Esophagus muscularis mucosa (tissue), 4 donors: ENCODE data around the gene JDP2. TPM values are rescaled to one million over a fixed set of nuclear protein-coding genes. Genes with fewer than 3 reads are reported as not detected.

Experiments used
- DNase-seq: peaks from one replicate; pipeline ENCODE4 v3.0.0-alpha.2; 2017; ENCODE audit errors: extremely low spot score
- H3K27ac ChIP-seq, 4 donors: fragments of 200-600 bp; sonication (generic); replicated peaks in 1 of 4; 1 replicate in 3 of 4; 2 replicates in 1 of 4; pipeline ENCODE4 v1.5.1; 2016 to 2019; ENCODE audit warnings: mild to moderate bottlenecking in 1 of 4
- H3K27me3 ChIP-seq, 4 donors: fragments of 200-600 bp; sonication (generic); one replicate each; pipeline versions ENCODE4 v1.5.1 to v1.6.0; 2016 to 2019
- H3K36me3 ChIP-seq, 4 donors: fragments of 200-600 bp; sonication (generic); one replicate each; pipeline ENCODE4 v1.5.1; 2016 to 2019
- H3K4me1 ChIP-seq, 4 donors: fragments of 200-600 bp; sonication (generic); one replicate each; pipeline ENCODE4 v1.5.1; 2016 to 2019
- H3K4me3 ChIP-seq, 4 donors: fragments of 200-600 bp; sonication (generic); 1 replicate in 2 of 4; 2 replicates in 2 of 4; pipeline ENCODE4 v1.5.1; 2016 to 2019; ENCODE audit warnings: mild to moderate bottlenecking in 4 of 4, moderate library complexity in 1 of 4
- H3K9me3 ChIP-seq, 4 donors: fragments of 200-600 bp; sonication (generic); 1 replicate in 3 of 4; 2 replicates in 1 of 4; pipeline ENCODE4 v1.5.1; 2016 to 2019
- CTCF ChIP-seq, 3 experiments: fragments of 200-600 bp in 2 of 3; fragments of 450-650 bp in 1 of 3; sonication (generic) in 2 of 3; IDR thresholded peaks; one replicate each; pipeline ENCODE4 v1.5.1; 2017 to 2019; ENCODE audit warnings: antibody characterized with exemption in 3 of 3, mild to moderate bottlenecking in 2 of 3, moderate library complexity in 1 of 3
- EP300 ChIP-seq: sonication (generic); formaldehyde crosslinking; IDR thresholded peaks from one replicate; pipeline ENCODE4 v1.6.1; 2017; ENCODE audit warnings: antibody characterized with exemption
- POLR2A ChIP-seq: fragments of 450-650 bp; IDR thresholded peaks from one replicate; pipeline ENCODE4 v1.6.1; 2017; ENCODE audit warnings: antibody characterized with exemption, moderate library complexity, mild to moderate bottlenecking, low read depth
- POLR2AphosphoS5 ChIP-seq, 2 donors: sonication (generic); formaldehyde crosslinking; IDR thresholded peaks; one replicate each; pipeline ENCODE4 v1.6.1; 2017; ENCODE audit warnings: antibody characterized with exemption in 2 of 2
- WGBS: methylation state at CpG from one replicate; pipeline ENCODE4 v1.1.5; 2018; 5-methylcytosine and 5-hydroxymethylcytosine counted together
- intact Hi-C: fragments of 100-400 bp; cut with DNase I; formaldehyde crosslinking; loops from one replicate; pipeline ENCODE4 v1.15.1; 2023
- total RNA-seq, 4 donors: library from RNA; depleted of rRNA; stranded (reverse); fragments of >200 nt; gene quantifications; one replicate each; pipeline versions ENCODE4 v1.1.0 to v1.2.1, GENCODE V29; 2016

Gene JDP2
- total RNA-seq, 4 donors from 2014 or later, result 50.5 to 94.5 (median 78.3) TPM

DNA sequence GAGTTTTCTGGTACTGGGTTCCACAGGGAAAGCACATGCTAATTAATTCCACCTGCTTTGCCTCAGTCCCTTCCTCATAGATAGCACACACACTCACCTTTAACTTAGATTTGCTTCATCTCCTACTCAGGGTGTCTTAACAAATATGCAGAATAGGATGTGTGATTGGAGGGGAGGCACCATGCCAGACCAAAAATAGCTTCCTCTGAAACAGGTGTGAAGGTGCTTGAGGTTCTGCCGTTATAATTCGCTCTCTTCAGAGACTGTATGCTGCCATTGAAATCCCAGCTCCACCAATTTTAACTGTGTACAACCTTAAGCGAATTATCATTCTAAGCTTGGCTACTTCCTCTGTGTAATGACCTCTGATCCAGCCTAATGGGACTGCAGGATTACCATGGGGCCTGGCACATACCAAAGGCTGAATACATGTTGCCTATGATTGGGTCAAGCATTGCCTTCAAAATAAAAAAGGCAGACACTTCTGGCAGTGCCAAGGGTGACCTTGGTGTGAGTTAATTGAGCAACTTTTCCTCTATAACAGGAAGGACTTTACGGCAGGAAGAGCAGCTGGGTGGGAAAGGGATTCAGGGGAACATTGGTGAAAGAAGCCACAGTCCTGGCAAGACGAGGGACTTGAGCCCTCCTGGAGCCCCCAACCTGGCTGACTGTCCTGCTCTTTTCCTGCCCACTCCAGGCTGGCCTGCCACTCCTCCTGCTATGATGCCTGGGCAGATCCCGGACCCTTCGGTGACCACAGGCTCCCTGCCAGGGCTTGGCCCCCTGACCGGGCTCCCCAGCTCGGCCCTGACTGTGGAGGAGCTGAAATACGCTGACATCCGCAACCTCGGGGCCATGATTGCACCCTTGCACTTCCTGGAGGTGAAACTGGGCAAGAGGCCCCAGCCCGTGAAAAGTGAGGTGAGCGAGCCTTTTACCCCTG is 9.7 kb downstream of the JDP2 start:
- no peaks in the 10 kb centered on the region for H3K27me3 ChIP-seq
- no peak overlapping the region for H3K4me3 ChIP-seq
- no peaks in the 10 kb centered on the region for H3K9me3 ChIP-seq
- H3K36me3 ChIP-seq, result peaks cover 25 to 92% (median 57%) of the 10 kb centered on the region in 4 donors
- 87% methylated on average over 14 of the region's 14 CpGs for WGBS
- peaks cover 42 to 97% (median 83%) of the 10 kb centered on the region in 4 donors for H3K4me1 ChIP-seq
- DNase-seq, result no peak
- TF ChIP-seq POLR2AphosphoS5 (IDR thresholded peaks at IDR 0.05), result no peak
- TF ChIP-seq POLR2A, result no peak
- TF ChIP-seq CTCF (IDR thresholded peaks at IDR 0.05), result no peak
- no peak for TF ChIP-seq EP300
- intact Hi-C loops, result no loop called here
- peak overlapping the region in 2 of 4 donors; percentile 42 to 64 for H3K27ac ChIP-seq

DNA sequence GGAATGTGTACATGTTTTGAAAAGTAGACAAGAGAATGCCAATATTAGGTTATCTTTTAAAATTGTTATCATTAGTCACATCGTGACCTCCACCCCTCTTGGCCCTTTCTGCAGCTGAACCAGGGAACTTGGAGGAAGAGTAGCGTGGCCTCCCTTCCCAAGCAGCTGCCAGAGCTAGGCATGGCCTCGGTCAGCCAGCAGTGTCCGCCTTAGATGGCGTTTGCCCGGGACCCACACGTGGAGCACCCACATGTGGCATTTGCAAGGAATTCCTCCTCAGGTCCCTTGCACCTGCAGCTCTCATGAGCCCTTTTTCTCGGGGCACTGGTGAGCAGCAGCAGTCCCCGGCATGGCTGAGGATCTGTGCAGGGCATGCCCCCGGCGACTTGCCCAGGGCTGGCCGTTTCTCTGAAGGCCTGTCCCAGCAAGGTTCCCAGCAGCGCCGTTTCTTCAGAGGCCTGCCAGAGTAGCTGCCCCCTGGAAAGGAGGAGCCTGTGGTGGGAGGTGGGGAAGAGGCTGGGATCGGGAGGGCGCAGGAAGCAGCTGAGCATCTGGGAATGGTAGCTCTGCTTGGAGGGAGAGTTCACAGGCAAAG is 10.8 kb downstream of the JDP2 start:
- TF ChIP-seq POLR2AphosphoS5 (IDR thresholded peaks at IDR 0.05), result no peak
- no peak for TF ChIP-seq EP300
- no peak for TF ChIP-seq POLR2A
- TF ChIP-seq CTCF (IDR thresholded peaks at IDR 0.05), result no peak
- H3K4me1 ChIP-seq, result peaks cover 50 to 100% (median 91%) of the 10 kb centered on the region in 4 donors
- WGBS, result 90% methylated on average over 16 of the region's 16 CpGs
- H3K27me3 ChIP-seq, result no peaks in the 10 kb centered on the region
- H3K4me3 ChIP-seq, result no peak overlapping the region
- H3K36me3 ChIP-seq, result peaks cover 21 to 89% (median 51%) of the 10 kb centered on the region in 4 donors
- DNase-seq, result no peak
- intact Hi-C loops, result no loop called here
- H3K9me3 ChIP-seq, result no peaks in the 10 kb centered on the region
- peak overlapping the region in 3 of 4 donors; percentile 9 to 64 (median 37) for H3K27ac ChIP-seq

GRCh38 chr14:75439989-75440388 is 12.2 kb downstream of the JDP2 start:
- H3K4me1 ChIP-seq, result peaks cover 61 to 100% (median 93%) of the 10 kb centered on the region in 4 donors
- no peak overlapping the region for H3K4me3 ChIP-seq
- intact Hi-C loops, result no loop called here

More at GRCh38 chr14:75439989-75440388, 12.2 kb downstream of the JDP2 start:
- Histone ChIP-seq H3K9me3 (no peaks in the 10 kb centered on the region), H3K36me3 (peaks cover 13 to 87% (median 45%) of the 10 kb centered on the region in 4 donors), H3K27ac (peak overlapping the region; percentile 37 to 78 (median 74)), H3K27me3 (no peaks in the 10 kb centered on the region)
- TF ChIP-seq POLR2A (no peak), CTCF (IDR thresholded peaks at IDR 0.05) (no peak), EP300 (no peak), POLR2AphosphoS5 (IDR thresholded peaks at IDR 0.05) (no peak)
- 91% methylated on average over 13 of the region's 13 CpGs for WGBS
- no peak for DNase-seq
